Mucosa of descending colon (tissue), 3 donors: ENCODE measurements around the gene BGN. TPM values are rescaled to one million over a fixed set of nuclear protein-coding genes. Genes with fewer than 3 reads are reported as not detected.

ENCODE experiments used
- ATAC-seq: fragments of 200-7000 bp; cut with Tn5 transposase; one replicate; pipeline ENCODE4 v1.9.1; 2020; ENCODE audit warnings: mild to moderate bottlenecking, moderate library complexity
- DNase-seq, 3 donors: peaks; one replicate each; pipeline ENCODE4 v3.0.0-alpha.2; 2020
- H3K36me3 ChIP-seq: fragments of 200-600 bp; one replicate; pipeline ENCODE4 v1.8.0; 2021; ENCODE audit warnings: low read depth, mild to moderate bottlenecking
- H3K4me1 ChIP-seq: fragments of 200-600 bp; one replicate; pipeline ENCODE4 v1.8.0; 2021; ENCODE audit warnings: low read depth, mild to moderate bottlenecking
- H3K4me3 ChIP-seq: fragments of 200-600 bp; one replicate; pipeline ENCODE4 v1.8.0; 2021; ENCODE audit warnings: mild to moderate bottlenecking
- H3K9me3 ChIP-seq: fragments of 200-600 bp; one replicate; pipeline ENCODE4 v1.8.0; 2021; ENCODE audit warnings: mild to moderate bottlenecking
- CTCF ChIP-seq: fragments of 200-600 bp; IDR thresholded peaks from one replicate; pipeline ENCODE4 v1.8.0; 2022; ENCODE audit warnings: antibody characterized with exemption, mild to moderate bottlenecking
- intact Hi-C, 2 donors: fragments of 100-400 bp; cut with DNase I in 1 of 2; cut with micrococcal nuclease in 1 of 2; formaldehyde crosslinking; loops; one replicate each; pipeline versions ENCODE4 v1.11.0 to v1.11.1; 2022; cut with DNase I, micrococcal nuclease
- total RNA-seq, 3 donors: library from RNA; stranded (reverse); fragmentation: NEBNext Ultra II Directional in 2 of 3; extraction: Animal tissue kit (Norgen Biotek cat#: 25700) in 2 of 3; gene quantifications; one replicate each; pipeline versions ENCODE4 v1.2.1 to v1.2.4, GENCODE V29; 2021 to 2023
- donor health status: DM: no; HTN: no; CAD: no; lungs with moderate emphysema.
- donor health status: DM: no; HTN: no; CAD: no.
- donor health status: DM: no; HTN: yes; CAD: no.

BGN gene
- total RNA-seq, 3 donors from 2014 or later = 3.5 to 21.8 (median 10.1) TPM

DNA sequence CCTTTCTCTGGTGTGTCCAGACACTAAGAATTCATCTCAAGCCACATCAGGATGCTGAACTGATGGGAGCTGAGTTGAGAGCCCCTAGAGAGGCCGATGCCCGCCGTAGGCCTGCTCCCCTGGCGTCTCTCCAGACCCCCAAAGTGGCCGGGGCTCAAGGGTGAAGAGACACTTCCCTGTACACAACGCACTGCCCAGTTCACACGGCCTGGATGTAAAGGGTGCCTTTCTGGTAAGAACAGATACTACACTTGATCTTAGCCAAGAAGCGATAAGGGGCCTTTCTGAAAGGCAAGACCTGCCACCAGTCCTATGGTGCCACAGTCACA is 43.9 kb upstream of the BGN start:
- no peaks in the 10 kb centered on the region for H3K9me3 ChIP-seq
- no peak for TF ChIP-seq CTCF
- intact Hi-C loops = no loop called here
- ATAC-seq (no peak), DNase-seq (no peak)
- H3K4me1 ChIP-seq = no peaks in the 10 kb centered on the region
- H3K36me3 ChIP-seq = no peaks in the 10 kb centered on the region
- no peak overlapping the region for H3K4me3 ChIP-seq

GRCh38 chrX:153454901-153455550 is 39.8 kb upstream of the BGN start:
- no peak for TF ChIP-seq CTCF
- Histone ChIP-seq H3K36me3 (no peaks in the 10 kb centered on the region), H3K4me1 (no peaks in the 10 kb centered on the region), H3K9me3 (no peaks in the 10 kb centered on the region), H3K4me3 (no peak overlapping the region)
- ATAC-seq = no peak
- DNase-seq = no peak
- intact Hi-C loops = no loop called here

- no peaks in the 10 kb centered on the region for H3K36me3 ChIP-seq
- intact Hi-C loops = no loop called here
- no peaks in the 10 kb centered on the region for H3K9me3 ChIP-seq
- TF ChIP-seq CTCF = no peak
- no peak overlapping the region for H3K4me3 ChIP-seq
- no peak for ATAC-seq
- no peaks in the 10 kb centered on the region for H3K4me1 ChIP-seq
- DNase-seq = no peak
Observed at GRCh38 chrX:153455571-153455970, 39.2 kb upstream of the BGN start.

- intact Hi-C loops = no loop called here
- no peak overlapping the region for H3K4me3 ChIP-seq
- TF ChIP-seq CTCF = no peak
- ATAC-seq (no peak), DNase-seq (no peak)
- no peaks in the 10 kb centered on the region for H3K4me1 ChIP-seq
- no peaks in the 10 kb centered on the region for H3K36me3 ChIP-seq
- H3K9me3 ChIP-seq = no peaks in the 10 kb centered on the region
Observed at GRCh38 chrX:153456161-153456560, 38.6 kb upstream of the BGN start.

- no peaks in the 10 kb centered on the region for H3K36me3 ChIP-seq
- intact Hi-C loops = no loop called here
- TF ChIP-seq CTCF = no peak
- H3K4me3 ChIP-seq = no peak overlapping the region
- H3K9me3 ChIP-seq = no peaks in the 10 kb centered on the region
- no peak for DNase-seq
- no peak for ATAC-seq
- no peaks in the 10 kb centered on the region for H3K4me1 ChIP-seq
Observed at GRCh38 chrX:153456704-153457103, 38.1 kb upstream of the BGN start.
